ENCODE results near the gene HVCN1.
"Not testable (repeated sequence)": the region's sequence is repeated elsewhere in the genome, so short reads cannot be mapped to it uniquely, and the experiment has no call there.

HVCN1 gene

DNA sequence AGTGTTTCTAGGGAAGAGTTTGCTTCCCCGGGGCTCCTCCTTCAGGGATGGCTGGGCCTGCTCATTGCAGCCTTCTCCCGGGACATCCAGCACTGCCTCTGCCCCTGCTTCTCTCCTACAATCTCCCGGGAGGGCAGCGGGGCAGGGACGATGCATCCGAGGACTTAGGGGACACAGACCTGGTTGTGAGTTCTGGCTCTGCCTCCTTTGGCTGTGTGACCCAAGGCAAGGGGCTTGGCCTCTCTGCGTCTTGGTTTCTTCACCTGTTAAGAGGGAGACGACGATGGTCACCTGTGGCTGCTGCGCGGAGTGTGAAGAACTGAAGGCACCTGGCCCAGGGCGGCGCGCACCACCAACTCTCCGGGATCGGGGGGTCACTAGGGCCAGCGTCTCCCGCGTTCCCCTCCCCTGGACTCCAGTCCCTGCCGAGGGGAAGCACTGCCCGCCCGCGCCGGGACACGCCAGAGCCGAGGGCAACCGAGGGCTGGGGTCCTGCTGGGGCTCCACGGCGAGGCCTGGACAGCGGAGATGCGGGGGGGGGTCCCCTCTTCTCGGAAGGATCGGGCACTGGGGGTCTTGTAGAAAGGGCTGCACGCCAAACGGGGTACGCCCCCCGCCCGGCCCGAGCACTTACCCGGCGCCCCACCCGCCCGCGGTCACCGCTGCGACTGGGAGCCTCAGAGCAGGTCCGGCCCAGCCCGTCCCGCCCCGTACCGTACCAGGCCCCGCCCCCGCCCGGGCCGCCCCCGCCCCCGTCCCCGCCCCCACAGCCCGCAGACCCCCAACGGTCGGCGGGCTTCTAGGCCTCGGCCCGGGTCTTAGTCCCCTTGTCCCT, at the start of gene HVCN1:
Gene HVCN1 (minus strand): TSS at position 670 of the 835 bp plus-strand sequence. CDS start 5,870 bp downstream, outside the sequence.
- no peak for DNase-seq (ENCODE audit: low spot score)

DNA sequence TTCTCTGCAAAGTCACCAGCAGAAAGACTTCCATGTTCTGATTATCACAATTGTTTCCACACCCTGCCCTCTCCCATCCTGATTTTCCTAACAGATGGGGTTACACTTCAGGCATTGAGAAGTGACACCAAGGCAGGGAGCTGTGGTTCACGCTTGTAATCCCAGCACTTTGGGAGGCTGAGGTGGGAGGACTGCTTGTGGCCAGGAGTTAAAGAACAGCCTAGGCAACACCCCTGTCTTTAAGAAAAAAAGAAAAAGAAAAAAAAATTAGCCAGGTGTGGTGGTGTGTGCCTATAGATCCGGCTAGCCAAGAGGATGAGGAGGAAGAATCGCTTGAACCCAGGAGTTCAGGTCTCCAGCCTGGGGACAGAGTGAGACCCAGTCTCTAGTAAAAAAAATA, 48.6 kb upstream of the HVCN1 start:
- no peak for DNase-seq (ENCODE audit: low spot score)

- DNase-seq (ENCODE audit: low spot score): not testable (repeated sequence)
These were observed 48.1 kb upstream of the HVCN1 start for GRCh38 chr12:110737016-110737415.

- DNase-seq (ENCODE audit: low spot score): no peak
These were observed 45.0 kb upstream of the HVCN1 start for GRCh38 chr12:110733900-110734299.

- no peak for DNase-seq (ENCODE audit: low spot score)
These were observed 44.3 kb upstream of the HVCN1 start for GRCh38 chr12:110733089-110733715.

DNA sequence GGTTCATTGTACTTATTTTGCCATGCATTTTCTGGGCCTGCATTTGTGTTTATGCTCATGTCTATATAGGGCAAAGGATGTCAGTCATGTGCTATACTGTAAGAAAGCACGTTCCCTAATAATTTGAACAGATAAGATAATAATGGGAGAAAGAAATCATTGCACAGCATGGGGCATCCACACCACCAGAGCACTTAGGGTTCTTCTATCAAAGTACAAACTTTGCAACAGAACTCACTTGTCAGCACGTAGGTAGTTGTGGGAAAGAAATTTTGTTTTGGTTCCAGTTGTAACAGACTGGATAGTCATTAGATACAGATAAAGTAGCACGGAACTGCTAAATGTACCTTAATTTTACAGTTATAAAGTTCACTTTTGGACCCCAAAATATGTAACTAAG, 43.7 kb upstream of the HVCN1 start:
- no peak for DNase-seq (ENCODE audit: low spot score)

- DNase-seq (ENCODE audit: low spot score): no peak
These were observed 42.6 kb upstream of the HVCN1 start for GRCh38 chr12:110731479-110731878.

GRCh38 chr12:110728628-110729027, 39.7 kb upstream of the HVCN1 start:
- no peak for DNase-seq (ENCODE audit: low spot score)

DNA sequence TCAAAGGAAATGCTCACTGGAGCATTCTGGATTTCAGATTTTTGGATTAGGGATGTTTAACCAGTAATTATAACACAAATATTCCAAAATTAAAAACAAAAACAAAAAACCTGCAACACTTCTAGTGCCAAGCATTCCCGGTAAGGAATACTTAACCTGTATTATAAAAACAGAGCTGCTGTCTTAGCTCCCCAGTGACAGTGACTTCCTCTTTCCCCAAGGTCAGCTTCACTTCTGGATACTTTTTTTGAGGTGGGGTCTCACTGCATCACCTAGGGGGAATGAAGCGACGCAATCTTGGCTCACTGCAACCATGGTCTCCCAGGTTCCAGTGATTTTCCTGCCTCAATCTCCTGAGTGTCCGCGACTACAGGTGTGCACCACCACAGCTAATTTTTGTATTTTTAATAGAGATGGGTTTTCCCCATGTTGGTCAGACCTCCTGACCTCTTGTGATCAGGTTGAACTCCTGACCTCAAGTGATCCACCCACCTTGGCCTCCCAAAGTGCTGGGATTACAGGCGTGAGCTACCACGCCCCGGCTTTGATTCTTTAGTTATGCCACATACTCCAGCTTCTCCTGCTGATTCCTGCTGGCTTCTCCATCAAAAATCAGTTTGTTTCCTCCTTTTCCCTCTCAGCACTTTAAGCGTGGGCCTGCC, 37.9 kb upstream of the HVCN1 start:
- DNase-seq (ENCODE audit: low spot score): no peak

DNA sequence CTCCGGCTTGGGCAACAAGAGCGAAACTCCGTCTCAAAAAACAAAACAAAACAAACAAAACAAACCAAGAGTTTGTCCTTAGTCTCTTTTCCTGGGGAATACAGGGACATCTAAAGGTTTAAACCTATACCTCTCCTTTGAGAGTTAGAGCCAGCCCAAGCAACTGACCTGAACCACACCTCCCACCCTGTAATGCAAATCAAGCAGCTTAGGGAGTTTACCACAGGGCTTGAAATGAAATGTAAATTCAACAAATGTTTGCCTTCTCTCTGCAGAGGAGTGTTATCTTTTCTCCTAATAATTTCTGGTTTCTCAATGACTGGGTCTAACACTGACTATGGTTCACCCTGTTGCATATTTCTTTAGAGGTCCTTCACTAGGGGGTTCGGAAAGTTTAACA, 37.1 kb upstream of the HVCN1 start:
- DNase-seq (ENCODE audit: low spot score): no peak

- DNase-seq (ENCODE audit: low spot score): no peak
These were observed 36.4 kb upstream of the HVCN1 start for GRCh38 chr12:110725267-110725666.

DNA sequence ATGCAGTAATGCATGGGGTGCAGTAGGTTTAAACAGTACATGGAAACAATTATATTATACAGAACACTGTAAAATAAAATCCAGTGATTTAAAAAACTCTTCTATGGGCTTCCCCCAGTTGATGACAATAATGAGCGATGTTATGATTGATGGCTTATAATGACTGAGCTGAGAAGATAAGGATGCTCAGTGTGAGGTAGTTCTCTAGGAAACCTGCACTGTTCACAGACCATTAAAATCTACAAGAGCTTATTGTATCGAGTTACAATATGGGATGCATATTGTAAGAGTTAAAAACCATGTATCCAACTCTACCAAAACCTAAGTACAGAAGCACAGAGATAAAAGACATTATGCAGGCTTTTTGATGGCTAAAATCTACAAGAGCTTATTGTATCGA, 34.0 kb upstream of the HVCN1 start:
- not testable (repeated sequence) for DNase-seq (ENCODE audit: low spot score)

DNA sequence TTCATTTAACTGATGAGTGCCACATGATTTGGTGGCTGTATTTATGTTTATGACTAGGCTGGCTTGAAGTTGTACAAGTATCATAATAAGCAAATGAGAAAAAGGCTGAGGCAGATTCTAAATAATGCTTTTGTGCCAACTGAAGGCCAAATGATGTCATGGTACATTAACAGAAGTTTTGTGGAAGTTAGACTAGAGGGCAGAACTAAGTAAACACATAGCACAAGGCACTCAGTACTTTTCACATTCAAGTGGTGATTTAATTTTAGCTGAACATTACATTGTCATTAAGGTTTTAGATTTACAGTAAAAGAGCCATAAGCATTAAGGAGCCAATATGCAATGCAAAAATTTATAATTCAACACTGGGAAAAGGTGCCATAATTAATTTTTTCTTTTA, 32.7 kb upstream of the HVCN1 start:
- DNase-seq (ENCODE audit: low spot score): no peak

DNA sequence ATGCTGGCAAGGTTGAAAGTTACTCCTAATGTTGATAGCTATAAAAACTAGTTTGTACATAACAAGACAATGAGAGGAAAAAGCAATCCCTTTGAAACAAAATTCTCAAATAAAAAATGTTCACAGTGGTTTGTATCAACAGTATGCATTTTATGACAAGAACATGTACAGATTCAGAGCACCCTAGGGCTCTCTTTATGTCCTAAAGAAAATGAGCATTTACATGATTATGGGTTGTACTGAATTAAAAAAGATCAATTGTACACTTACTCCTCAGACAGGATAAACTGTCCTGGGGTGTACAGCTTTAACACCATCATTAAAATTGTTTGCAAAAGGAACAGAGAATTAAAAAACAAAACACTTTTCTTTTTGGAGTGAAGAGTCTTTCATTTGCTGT, 31.6 kb upstream of the HVCN1 start:
- no peak for DNase-seq (ENCODE audit: low spot score)

- DNase-seq (ENCODE audit: low spot score): peak; percentile 61
These were observed 29.4 kb upstream of the HVCN1 start for GRCh38 chr12:110718222-110718908.

DNA sequence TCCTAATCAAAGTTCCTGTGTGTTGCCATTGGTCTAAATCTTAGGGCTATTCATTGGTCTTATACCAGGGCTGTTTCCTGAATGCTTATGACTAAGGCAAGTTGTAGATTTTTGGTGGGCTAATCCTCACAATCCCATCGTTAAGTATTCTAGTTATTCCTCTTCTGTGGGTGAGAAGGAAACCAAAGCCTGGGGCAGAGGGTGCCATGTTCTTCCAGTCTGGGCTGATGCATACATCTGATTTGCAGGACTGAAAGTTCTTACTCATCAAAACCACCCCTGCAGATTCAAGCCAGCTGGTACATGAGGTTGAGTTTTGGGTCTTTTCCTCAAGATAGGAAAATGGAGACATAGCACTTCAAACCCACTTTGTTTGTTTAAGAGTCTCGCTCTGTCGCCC, 28.1 kb upstream of the HVCN1 start:
- no peak for DNase-seq (ENCODE audit: low spot score)

DNA sequence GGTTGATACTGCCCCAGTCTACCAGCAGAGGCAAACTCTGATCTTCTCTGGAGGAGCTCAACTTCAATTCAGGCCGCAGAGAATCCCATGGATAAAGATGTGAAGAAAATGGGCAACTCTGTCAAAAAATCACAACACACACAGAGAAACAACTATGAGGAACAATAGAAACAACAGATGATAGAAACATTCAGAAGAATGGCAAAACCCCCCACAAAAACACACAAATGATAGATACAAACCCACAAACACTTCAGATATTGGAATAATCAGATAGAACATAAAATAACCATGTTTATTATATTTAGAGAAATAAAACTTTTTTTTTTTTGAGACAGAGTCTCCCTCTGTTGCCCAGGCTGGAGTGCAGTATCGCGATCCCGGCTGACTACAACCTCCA, 20.0 kb upstream of the HVCN1 start:
- no peak for DNase-seq (ENCODE audit: low spot score)

- no peak for DNase-seq (ENCODE audit: low spot score)
These were observed 16.4 kb upstream of the HVCN1 start for GRCh38 chr12:110705309-110705708.

DNA sequence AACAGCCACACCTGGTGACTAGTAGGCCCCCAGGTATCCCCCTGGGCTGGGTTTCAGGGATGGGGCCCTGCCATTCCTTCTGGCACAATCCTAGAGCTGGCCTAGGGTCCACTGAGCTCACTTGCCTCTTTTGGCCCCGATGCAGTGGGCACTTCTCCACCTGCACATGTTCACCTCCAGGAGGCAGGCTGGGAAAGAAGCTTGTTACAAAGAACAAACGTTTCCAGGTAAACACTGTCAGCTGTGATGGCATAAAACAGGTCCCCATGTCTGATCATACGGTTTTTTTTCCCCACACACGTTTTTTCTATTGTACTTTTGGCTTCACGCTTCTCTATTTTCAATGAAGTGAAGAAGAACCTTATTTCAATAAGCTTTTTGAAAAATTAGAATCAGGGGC, 15.8 kb upstream of the HVCN1 start:
- DNase-seq (ENCODE audit: low spot score): no peak

DNA sequence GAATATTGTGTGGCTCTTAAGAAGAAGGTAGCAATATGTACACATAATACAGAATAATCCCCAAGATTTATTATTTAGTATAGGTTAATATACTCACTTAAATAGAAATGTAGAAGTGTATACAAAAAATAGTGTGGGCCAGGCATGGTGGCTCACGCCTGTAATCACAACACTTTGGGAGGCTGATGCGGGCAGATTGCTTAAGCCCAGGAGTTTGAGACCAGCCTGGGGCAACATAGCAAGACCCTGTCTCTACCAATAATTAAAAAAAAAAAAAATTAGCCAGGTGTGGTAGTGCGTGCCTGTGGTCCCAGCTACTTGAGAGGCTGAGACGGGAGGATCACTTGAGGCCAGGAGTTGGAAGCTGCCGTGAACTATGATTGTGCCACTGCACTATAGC, 15.3 kb upstream of the HVCN1 start:
- DNase-seq (ENCODE audit: low spot score): no peak

GRCh38 chr12:110702081-110702480, 13.2 kb upstream of the HVCN1 start:
- DNase-seq (ENCODE audit: low spot score): no peak

GRCh38 chr12:110699591-110700445, 10.9 kb upstream of the HVCN1 start:
- DNase-seq (ENCODE audit: low spot score): no peak

Data from NAMALWA (cell line).